Keratinocyte (primary cell): ENCODE results near the gene PLEKHG2.

Source experiments
- EZH2 ChIP-seq: IDR thresholded peaks from one replicate; pipeline ENCODE4 v1.6.1; 2012; ENCODE audit warnings: inconsistent platforms, mild to moderate bottlenecking, low read length, moderate library complexity
- TF ChIP-seq, protein P1 (sequence below), 3 experiments: IDR thresholded peaks in 1 of 3; conservative IDR thresholded peaks in 1 of 3; optimal IDR thresholded peaks in 1 of 3; 2 replicates in 2 of 3; 3 replicates in 1 of 3; pipeline versions ENCODE3 to v1.5.1; 2011; ENCODE audit warnings: low read length in 3 of 3, mild to moderate bottlenecking in 3 of 3, moderate library complexity in 2 of 3, control low read depth in 1 of 3, inconsistent platforms in 1 of 3; ENCODE audit not compliant: insufficient read depth in 2 of 3; ENCODE audit errors: extremely low read depth in 1 of 3

- TF ChIP-seq, protein P1, sequence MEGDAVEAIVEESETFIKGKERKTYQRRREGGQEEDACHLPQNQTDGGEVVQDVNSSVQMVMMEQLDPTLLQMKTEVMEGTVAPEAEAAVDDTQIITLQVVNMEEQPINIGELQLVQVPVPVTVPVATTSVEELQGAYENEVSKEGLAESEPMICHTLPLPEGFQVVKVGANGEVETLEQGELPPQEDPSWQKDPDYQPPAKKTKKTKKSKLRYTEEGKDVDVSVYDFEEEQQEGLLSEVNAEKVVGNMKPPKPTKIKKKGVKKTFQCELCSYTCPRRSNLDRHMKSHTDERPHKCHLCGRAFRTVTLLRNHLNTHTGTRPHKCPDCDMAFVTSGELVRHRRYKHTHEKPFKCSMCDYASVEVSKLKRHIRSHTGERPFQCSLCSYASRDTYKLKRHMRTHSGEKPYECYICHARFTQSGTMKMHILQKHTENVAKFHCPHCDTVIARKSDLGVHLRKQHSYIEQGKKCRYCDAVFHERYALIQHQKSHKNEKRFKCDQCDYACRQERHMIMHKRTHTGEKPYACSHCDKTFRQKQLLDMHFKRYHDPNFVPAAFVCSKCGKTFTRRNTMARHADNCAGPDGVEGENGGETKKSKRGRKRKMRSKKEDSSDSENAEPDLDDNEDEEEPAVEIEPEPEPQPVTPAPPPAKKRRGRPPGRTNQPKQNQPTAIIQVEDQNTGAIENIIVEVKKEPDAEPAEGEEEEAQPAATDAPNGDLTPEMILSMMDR (optimal IDR thresholded peaks at IDR 0.05 in 1 of 3, IDR thresholded peaks at IDR 0.05 in 1 of 3, conservative IDR thresholded peaks at IDR 0.05 in 1 of 3; ENCODE audit: extremely low read depth in 1 of 3, insufficient read depth in 2 of 3, low read length in 3 of 3), result no peak
- no peak for TF ChIP-seq EZH2
Measured at GRCh38 chr19:39370735-39371134, 41.7 kb upstream of the PLEKHG2 start.
